GM12874 (cell line): Measurements from ENCODE around the gene SNX30.

ENCODE experiments used
- CTCF ChIP-seq: IDR thresholded peaks from 2 replicates; pipeline ENCODE4 v1.5.1; 2011; ENCODE audit warnings: low read depth, mild to moderate bottlenecking, control low read depth, low read length, moderate library complexity; ENCODE audit not compliant: insufficient read depth

Gene SNX30

GRCh38 chr9:112774006-112774996, 23.7 kb downstream of the SNX30 start:
- no peak for TF ChIP-seq CTCF

- no peak for TF ChIP-seq CTCF
Measured at GRCh38 chr9:112777914-112778313, 27.4 kb downstream of the SNX30 start.

- no peak for TF ChIP-seq CTCF
Measured at GRCh38 chr9:112780450-112781036, 30.0 kb downstream of the SNX30 start.

- no peak for TF ChIP-seq CTCF
Measured at GRCh38 chr9:112782218-112782617, 31.7 kb downstream of the SNX30 start.

GRCh38 chr9:112783551-112783954, 33.0 kb downstream of the SNX30 start:
- no peak for TF ChIP-seq CTCF

- no peak for TF ChIP-seq CTCF
Measured at GRCh38 chr9:112784020-112784785, 33.6 kb downstream of the SNX30 start.

GRCh38 chr9:112785986-112786385, 35.4 kb downstream of the SNX30 start:
- no peak for TF ChIP-seq CTCF
